ENCODE results near the gene ADARB2.

DNA sequence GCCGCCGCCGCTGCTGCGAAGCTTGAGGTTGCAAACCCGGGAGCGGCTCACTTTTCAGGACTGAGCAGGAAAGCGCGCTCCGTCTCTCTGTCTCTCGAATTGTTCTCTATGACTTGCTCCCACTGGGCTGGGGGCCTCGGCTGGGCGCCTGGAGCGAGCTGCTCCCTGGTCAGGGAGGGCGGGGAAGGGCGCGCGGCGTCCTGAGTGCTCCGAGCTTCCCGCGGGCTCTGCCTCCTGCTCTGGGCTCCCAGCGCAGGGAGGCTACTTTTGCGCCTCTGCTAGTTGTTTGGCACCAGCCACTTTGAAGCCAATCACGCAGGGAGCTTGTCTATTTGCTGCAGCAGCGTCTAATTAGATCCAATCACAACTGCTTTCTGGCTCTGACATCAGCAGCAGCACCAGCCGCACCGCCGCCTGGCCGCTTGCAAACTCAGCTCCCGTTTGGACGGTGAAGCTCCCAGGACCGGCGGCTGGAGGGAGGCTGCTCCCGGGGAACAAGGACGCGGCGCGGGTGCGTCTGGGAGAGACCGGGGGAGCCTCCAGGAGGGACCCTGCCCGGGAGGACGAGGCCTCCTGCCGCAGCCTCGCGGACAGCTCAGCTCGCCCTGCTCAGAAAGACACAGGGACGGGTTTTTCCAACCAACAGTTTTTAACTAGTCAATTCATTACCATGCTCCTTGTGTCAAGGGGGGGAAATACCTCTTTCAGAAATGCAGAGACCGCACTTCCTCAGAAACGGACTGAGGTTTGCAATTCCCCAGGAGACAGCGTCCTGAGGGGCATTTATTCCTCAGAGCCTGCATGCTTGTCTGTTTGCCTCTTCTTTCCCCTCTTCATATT, at the start of gene ADARB2:
- no peak for TF ChIP-seq CTCF (IDR thresholded peaks at IDR 0.05; ENCODE audit: low read depth, low read length, poor library complexity, severe bottlenecking)
- no peak for TF ChIP-seq EZH2phosphoT487 (IDR thresholded peaks at IDR 0.05; ENCODE audit: borderline replicate concordance, low read length)

Data from DOHH2 (cell line).